NCI-H2171 treated with DMSO at 0.1 percent for 48 hours (cell line): ENCODE data around the gene GRID1.

Source experiments
- DNase-seq: peaks from one replicate; lab custom pipeline; 2025; lab: John Stamatoyannopoulos, UW

GRID1 gene

DNA sequence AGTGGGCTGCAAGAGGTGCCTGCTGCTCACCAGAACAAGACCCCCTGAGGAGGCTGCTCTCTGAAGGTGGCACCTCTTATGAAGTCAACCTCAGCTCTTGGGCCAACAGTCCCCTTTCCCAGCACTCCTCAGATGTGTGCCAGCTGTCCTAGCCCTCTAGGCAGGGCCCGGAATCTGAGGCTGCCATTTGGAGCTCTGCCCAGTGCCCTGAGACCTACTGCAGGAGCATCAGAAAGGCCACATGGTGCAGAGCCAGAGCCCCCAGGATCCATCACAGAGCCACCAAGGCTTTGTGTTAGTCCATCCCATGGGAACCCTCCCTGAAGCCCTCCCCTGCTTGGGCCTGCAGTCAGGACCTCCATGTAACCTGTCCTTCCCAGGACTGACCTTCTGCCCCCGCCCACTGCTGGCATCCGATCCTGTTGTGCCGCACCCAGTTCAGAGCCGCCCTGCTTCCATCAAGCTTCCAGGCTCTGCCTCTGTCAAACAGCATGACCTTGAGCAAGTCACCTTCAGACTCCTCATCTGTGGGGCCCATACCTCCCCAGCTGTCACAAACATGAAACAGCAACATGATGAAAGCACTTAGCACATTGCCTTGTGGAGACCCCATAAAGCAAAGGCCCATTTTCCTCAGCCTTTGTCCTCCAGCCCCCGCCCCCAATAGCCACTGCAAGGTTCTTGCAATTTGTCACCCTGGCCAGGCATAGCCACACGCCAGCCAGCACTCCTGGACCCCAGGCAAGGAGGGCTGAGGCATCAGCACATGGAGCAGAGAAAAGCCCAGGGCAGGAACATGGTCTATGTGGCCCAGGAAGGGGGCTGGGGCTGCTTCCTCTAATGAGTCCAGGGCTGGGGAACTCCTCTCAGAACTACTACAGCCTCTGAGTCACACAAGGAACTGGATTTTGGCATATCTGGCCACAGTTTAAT lies 51.7 kb downstream of the GRID1 start:
- DNase-seq = no peak

DNA sequence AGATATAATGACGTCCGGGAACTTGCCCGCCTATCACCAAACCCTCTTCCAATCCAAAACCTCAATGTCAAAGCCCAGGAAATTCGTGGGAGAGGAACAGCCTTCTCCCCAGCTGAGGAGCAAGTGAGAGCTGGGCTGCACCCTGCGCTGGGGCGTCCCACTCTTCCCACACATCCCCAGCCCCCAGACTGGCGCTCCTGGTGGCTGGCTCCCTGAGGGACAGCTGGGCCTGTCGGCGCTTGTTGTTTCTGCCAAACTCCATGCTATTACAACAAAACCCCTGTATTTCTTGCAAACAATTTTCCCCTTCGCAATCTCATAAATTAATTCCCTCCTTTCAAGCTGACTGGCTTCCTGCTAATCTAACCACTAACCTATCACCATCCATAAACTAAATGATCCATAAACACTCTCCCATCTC lies 53.0 kb downstream of the GRID1 start:
- no peak for DNase-seq

GRCh38 chr10:86312701-86313270 lies 53.8 kb downstream of the GRID1 start:
- DNase-seq = no peak

- no peak for DNase-seq
These were observed 54.7 kb downstream of the GRID1 start for GRCh38 chr10:86311906-86312305.

- no peak for DNase-seq
These were observed 55.4 kb downstream of the GRID1 start for GRCh38 chr10:86311190-86311589.

- DNase-seq = no peak
These were observed 55.9 kb downstream of the GRID1 start for GRCh38 chr10:86310702-86311101.

DNA sequence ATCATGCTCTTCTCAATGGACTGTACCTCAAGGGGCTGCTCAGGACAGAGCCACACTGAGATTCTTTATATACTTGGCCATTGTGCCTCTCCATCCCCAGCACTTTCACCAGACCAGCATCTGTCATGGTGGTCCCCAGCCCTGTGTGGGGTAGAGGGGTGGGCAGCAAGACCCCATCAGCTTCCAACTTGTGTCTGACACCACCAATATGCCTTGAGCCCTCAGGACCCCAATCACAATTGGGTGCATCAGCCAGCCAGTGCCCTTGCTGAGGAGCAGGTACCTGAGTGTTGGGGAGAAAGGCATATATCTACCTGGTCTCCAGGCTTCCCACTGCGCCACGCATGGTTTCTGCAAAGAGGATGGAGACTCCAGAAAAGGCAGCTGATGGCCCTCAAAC lies 56.3 kb downstream of the GRID1 start:
- no peak for DNase-seq

DNA sequence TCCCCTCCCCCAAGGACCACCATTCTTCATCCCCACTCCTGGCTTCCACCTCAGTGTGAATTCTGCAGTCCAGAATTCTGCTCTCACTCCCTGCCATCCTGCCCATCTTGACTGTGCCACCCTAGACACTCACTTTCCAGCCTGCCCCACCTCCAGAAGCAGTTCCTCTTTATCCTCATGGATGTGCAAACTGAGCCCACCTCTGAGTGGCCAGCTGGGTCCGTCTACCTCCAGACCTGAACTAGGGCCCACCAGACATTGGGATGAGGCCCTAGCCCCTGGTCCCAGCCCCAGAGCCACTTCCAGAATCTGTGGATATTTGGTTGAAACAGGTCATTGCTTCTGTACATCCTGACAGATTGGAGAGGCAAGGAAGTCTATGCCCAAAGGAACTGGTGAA lies 58.5 kb downstream of the GRID1 start:
- DNase-seq = no peak

DNA sequence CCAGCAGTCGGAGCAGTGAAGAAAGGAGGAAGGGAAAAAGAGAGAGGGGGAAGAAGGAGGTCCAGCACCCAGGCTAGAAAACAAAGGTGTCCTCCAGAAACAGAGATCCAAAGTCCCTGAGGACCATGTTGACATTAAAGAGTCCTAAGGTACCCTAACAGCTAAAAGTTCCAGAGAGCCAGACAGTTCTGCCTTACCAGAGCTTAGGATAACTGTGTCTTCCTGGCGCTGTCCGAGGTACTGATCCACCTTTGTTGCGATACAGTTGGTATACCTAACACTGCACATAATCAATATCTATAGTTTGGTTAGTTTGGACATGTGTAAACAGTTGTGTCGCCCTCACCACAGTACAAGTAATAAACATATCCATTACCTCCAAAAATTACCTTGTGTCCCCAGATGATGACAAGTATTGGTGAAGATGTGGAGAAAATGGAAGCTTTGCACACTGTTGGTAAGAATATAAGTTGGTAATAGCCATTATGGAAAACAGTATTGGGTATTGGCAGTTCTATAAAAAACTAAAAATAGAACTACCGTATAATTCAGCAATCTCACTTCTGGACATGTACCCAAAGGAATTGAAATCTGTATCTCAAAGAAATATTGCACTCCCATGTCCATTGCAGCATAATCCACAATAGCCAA lies 59.8 kb downstream of the GRID1 start:
- DNase-seq = no peak

GRCh38 chr10:86305521-86305920 lies 61.1 kb downstream of the GRID1 start:
- no peak for DNase-seq

GRCh38 chr10:86304436-86304835 lies 62.2 kb downstream of the GRID1 start:
- no peak for DNase-seq

DNA sequence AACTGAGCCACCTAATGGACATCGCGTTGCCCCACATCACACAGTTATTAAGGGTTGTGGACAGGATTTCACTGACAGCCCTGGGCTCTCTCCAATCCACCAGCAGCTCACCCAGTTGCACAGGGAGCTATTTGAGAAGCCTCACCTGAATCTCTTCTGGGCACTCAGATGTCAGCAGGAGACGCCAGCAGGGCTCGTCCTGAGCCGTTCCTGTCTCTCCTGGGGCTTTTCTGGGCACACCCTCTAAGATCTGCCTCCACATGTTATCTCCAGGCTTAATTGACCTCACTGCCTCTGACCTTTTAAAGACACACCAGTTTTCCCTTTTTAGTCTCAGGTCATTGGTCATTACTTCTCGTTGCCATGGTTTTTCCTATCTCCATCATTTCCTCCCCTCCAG lies 63.0 kb downstream of the GRID1 start:
- no peak for DNase-seq

- no peak for DNase-seq
These were observed 64.6 kb downstream of the GRID1 start for GRCh38 chr10:86301971-86302370.

DNA sequence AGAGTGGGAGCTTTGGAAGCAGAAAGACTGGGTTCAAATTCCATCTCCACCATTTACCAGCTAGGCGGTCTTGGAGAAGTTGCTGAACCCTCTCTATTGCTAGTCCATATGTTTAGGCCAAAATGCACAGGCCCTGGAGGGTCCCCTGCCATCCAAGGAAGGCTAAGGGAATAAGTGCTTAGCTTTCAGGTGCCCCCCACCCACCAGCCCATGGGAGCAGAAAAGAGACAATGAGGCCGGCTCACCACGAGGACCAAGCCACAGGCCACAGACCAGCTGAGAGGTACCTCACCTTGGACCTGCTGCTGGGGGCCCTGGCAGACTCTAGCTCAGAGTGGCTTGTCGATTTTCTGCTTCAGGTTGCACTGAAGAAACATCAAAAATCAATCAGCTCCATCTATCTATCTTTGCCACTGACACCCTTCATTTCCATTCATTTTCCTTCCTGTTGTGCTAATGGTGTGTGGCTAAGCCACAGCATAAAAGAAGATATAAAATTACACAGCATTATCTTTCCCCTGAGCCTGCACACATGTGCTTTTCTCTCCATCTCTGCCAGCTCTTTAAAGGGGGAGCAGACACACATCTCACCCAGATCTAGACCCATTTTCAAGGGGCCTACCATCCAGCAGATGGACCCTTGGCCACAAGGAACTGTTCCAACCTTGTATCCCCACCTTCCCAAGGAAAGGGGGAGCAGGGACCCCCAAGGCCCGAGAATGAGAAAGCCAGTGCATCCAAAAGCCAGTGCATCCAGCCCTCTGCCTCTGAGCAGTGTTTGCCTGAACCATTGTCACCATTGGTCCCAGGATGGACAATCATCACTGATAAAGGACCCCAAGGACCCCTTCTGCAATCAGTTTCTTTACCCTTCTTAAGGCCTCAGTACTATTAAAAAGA lies 65.4 kb downstream of the GRID1 start:
- no peak for DNase-seq

DNA sequence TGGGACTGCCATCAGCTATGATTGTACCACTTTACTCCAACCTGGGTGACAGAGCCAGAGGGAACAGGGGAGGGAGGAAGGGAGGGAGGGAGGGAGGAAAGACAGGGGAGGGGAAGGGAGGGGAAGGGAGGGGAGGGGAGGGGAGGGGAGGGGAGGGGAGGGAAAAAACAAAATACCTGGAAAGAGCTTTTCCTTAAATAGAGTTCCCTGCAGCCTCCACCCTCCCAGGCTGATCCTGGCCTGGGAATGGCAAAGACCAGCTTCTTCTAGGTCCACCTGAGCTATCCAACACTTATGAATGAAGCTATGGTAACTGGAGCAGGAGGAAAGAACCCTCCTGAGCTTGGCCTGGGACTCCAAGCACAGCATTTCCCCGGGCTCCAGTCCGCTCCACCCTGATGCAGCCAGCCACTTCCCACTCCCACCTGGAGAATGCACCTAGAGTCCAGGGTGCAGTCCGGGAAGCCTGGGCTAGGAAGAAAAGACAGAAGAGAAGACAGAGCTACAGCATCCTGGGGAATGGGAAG lies 66.1 kb downstream of the GRID1 start:
- DNase-seq = no peak

- DNase-seq = no peak
These were observed 67.0 kb downstream of the GRID1 start for GRCh38 chr10:86299562-86299961.

- DNase-seq = no peak
These were observed 68.0 kb downstream of the GRID1 start for GRCh38 chr10:86298501-86299001.

DNA sequence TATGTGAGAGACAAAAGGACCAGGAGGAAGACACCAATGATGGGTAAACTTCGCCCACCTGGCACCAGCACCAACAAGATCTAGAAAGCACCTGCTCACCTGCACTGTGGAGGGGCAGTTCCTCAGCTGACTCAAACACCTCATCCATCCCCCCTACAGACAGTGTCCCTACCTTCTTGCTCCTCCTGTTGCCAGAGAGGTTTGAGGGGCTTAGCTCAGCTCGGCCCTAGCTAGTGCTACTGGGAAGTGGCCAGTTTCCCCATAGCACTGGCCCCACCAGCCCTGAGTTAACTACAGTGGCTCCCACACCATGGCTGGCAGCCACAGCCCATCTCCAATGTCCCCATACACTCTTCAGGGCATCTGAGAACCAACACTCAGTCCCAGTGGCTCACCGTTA lies 70.8 kb downstream of the GRID1 start:
- DNase-seq = no peak

DNA sequence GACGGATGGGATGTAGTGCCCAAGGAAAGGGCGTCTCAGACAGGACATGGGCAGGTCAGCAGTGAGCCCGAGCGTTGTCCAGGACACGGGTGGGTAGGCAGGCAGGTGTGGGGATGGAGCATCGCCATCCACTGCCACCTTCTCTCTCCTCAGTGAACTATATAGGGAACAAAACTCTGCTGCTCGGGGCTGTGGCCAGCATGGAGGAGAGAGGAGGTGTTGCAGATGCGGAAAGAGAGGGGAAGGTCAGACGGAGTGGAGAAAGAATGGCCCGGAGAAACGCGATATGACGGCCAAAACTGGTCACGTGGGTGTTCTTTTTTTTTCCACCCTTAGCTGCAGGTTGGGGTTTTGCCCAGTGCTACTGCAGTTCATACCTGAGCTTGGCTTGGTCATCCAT lies 71.2 kb downstream of the GRID1 start:
- DNase-seq = no peak

DNA sequence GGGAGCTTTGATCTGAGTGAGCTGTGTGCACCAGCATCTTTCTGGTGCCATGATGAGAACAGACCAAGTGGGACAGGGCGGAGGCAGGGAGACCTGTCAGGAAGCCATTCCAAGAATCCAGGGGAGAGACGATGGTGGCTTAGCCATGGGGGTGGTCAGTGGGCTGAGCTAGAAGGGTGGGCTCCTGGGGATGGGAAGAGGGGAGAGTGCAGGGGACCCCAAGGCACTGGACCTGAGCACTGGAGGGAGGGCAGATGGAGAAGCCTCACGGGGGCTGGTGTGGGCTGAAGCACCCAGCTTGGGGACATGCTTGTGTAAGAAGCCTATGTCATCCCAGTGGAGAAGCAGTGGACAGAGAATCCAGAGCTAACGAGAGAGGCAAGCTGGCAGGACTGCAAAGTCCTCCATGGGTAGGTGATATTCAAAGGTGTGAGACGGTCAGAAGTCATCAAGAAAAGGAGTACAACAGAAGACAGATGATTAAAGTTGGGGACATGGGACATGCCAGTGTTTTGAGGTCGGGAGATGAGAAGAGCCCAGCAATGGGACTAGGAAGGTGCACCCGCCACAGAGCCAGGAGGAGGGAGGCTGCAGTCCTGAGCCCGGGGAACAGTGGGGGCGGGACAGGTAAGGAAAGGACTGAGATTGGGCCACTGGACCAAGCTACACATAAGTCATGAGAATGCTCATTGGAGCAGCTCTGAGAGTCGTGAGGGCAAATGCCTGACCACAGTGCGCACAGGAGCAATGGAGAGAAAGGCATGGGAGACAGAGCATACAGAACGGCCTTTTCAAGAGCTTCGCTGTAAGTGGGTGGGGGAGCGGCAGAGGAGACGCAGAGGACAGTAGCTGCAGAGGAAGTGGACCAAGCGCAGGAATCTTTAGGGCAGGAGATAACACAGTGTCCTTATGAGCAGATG lies 72.0 kb downstream of the GRID1 start:
- no peak for DNase-seq

DNA sequence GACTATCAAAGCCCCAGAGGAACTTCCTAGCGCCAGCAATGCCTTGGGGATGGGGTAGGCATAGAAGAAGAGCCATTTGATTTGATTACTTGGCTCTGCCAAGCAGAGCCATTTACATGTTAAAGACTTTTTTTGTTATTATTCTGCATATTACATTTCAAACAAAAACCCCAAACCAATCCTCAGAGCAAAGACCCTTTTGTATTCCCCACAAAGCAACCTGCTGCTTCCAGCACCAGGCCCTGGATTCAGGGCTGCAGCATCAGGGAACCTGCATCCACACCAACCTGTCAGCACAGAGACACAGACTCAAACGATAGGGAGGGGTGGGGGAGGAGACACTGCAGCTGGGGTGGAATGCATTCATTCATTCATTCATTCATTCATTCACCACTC lies 73.2 kb downstream of the GRID1 start:
- DNase-seq = no peak
